Smooth muscle cell (in vitro differentiated cells): ENCODE measurements around the gene IL6ST. TPM values are rescaled to one million over a fixed set of nuclear protein-coding genes. Genes with fewer than 3 reads are reported as not detected.

Experiments used
- DNase-seq: peaks from one replicate; lab custom pipeline; 2025; ENCODE audit not compliant: unreplicated experiment; lab: John Stamatoyannopoulos, UW
- H2AFZ ChIP-seq: fragments of 200-600 bp; sonication (generic); 2 replicates; pipeline ENCODE4 v1.6.0; 2016; ENCODE audit warnings: antibody characterized with exemption, low read depth, mild to moderate bottlenecking
- H3F3A ChIP-seq: fragments of 200-600 bp; sonication (generic); 2 replicates; pipeline ENCODE4 v1.6.0; 2017; ENCODE audit warnings: antibody characterized with exemption, low read depth
- H3K27ac ChIP-seq: fragments of 200-600 bp; sonication (generic); 2 replicates; pipeline ENCODE4 v1.5.1; 2016; ENCODE audit warnings: low read depth, mild to moderate bottlenecking
- H3K27me3 ChIP-seq: fragments of 200-600 bp; sonication (generic); 2 replicates; pipeline ENCODE4 v1.6.1; 2016; ENCODE audit warnings: low read depth, mild to moderate bottlenecking
- H3K36me3 ChIP-seq: fragments of 200-600 bp; sonication (generic); 2 replicates; pipeline ENCODE4 v1.5.1; 2016; ENCODE audit warnings: low read depth
- H3K4me1 ChIP-seq: fragments of 200-600 bp; sonication (generic); 2 replicates; pipeline ENCODE4 v1.5.1; 2016; ENCODE audit warnings: low read depth
- H3K4me2 ChIP-seq: fragments of 200-600 bp; sonication (generic); 2 replicates; pipeline ENCODE4 v1.6.0; 2016; ENCODE audit warnings: mild to moderate bottlenecking
- H3K4me3 ChIP-seq: fragments of 200-600 bp; sonication (generic); 2 replicates; pipeline ENCODE4 v1.5.1; 2016; ENCODE audit warnings: mild to moderate bottlenecking
- H3K79me2 ChIP-seq: fragments of 200-600 bp; sonication (generic); 2 replicates; pipeline ENCODE4 v1.6.0; 2016; ENCODE audit warnings: low read depth, mild to moderate bottlenecking
- H3K9ac ChIP-seq: fragments of 200-600 bp; sonication (generic); 2 replicates; pipeline ENCODE4 v1.6.0; 2016; ENCODE audit warnings: low read depth
- H3K9me3 ChIP-seq: fragments of 200-600 bp; sonication (generic); replicated peaks from 2 replicates; pipeline ENCODE4 v1.5.1; 2016; ENCODE audit warnings: low read depth
- H4K20me1 ChIP-seq: fragments of 200-600 bp; sonication (generic); 2 replicates; pipeline ENCODE4 v1.6.0; 2016; ENCODE audit warnings: low read depth
- WGBS: methylation state at CpG from one replicate; pipeline ENCODE4 v1.1.7; 2016; ENCODE audit warnings: low lambda C conversion rate; 5-methylcytosine and 5-hydroxymethylcytosine counted together
- polyA plus RNA-seq: library from polyadenylated mRNA; unstranded; fragments of >200 nt; fragmentation: Nextera tagmentation; extraction: Ambion mirVana; gene quantifications from 2 replicates; pipeline ENCODE4 v1.2.1, GENCODE V29; 2016
- total RNA-seq: library from RNA; depleted of rRNA; stranded (reverse); fragments of >200 nt; gene quantifications from 2 replicates; pipeline ENCODE4 v1.2.3, GENCODE V29; 2014
- TF ChIP-seq, protein P1 (sequence below): fragments of 200-600 bp; sonication (generic); IDR thresholded peaks from 2 replicates; pipeline ENCODE4 v1.5.1; 2017; ENCODE audit warnings: borderline replicate concordance, mild to moderate bottlenecking, antibody characterized with exemption; ENCODE audit not compliant: insufficient read depth, poor library complexity, severe bottlenecking

The IL6ST gene
- total and polyA plus RNA-seq, 2 experiments from 2014 or later: 555 to 1,401 TPM

DNA sequence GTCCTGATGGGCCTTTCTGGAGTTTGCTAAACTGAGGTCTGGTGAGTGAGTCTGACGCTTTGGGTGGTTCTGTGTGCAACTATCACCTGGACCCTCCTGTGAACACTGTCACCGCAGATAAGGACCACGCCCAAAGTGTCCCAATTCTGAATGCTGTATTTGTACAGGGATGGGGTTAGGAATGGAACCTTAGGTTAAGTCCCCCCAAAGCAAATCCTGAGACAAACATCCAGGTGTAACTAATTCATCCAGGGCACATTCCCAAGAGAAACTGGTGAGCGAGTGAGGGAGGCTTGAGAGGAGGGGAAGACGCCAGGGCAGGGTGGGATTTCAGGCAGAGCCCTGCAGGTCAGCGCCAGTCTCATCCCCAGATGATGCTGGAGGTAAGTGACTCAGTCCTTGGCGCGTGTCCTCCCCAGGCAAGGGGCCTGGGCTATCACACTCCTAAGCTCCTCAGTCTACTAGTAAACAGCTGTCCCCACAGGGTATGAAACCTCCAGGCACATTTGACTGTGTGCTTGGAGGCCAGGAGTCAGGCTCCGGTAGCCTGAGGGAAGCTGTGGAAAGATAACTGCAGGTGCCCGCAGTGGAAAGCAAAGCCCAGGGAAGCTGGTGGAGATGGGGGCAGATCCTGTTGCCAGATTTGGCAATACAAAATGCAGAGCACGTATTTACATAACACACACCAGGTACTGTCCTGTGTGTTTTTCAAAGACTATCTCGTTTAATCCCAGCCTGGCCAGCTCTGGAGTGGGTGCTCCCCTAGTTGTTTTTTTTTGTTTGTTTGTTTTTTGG is 66.7 kb downstream of the IL6ST start:
- Histone ChIP-seq H3K79me2 (no peaks in the 10 kb centered on the region), H3K27me3 (no peaks in the 10 kb centered on the region), H3K4me3 (no peak overlapping the region), H2AFZ (no peak overlapping the region), H3K36me3 (no peaks in the 10 kb centered on the region), H3F3A (no peaks in the 10 kb centered on the region), H3K27ac (no peak overlapping the region), H3K4me1 (no peaks in the 10 kb centered on the region), H4K20me1 (no peaks in the 10 kb centered on the region), H3K4me2 (no peak overlapping the region), H3K9me3 (no peaks in the 10 kb centered on the region), H3K9ac (no peak overlapping the region)
- TF ChIP-seq, protein P1, sequence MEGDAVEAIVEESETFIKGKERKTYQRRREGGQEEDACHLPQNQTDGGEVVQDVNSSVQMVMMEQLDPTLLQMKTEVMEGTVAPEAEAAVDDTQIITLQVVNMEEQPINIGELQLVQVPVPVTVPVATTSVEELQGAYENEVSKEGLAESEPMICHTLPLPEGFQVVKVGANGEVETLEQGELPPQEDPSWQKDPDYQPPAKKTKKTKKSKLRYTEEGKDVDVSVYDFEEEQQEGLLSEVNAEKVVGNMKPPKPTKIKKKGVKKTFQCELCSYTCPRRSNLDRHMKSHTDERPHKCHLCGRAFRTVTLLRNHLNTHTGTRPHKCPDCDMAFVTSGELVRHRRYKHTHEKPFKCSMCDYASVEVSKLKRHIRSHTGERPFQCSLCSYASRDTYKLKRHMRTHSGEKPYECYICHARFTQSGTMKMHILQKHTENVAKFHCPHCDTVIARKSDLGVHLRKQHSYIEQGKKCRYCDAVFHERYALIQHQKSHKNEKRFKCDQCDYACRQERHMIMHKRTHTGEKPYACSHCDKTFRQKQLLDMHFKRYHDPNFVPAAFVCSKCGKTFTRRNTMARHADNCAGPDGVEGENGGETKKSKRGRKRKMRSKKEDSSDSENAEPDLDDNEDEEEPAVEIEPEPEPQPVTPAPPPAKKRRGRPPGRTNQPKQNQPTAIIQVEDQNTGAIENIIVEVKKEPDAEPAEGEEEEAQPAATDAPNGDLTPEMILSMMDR: no peak
- WGBS: 85% methylated on average over 12 of the region's 12 CpGs
- no peak for DNase-seq

DNA sequence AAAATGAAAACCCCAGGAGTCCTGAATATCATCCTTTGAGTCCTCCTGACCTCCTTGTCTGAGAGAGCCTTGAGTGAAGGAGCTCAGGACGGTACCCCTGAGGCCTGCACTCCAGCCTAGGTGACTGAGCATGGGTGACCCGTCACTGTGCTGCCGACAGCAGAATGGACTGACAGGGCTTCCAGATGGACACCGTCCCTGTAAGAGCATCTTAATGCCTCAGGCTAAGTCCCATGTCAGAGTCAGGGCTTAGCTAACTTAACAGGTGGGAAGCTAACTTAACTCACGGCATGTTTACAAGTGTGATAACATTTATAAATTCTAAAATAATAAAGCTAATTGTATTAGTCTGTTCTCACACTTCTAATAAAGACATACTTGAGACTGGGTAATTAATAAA is 68.3 kb downstream of the IL6ST start:
- no peaks in the 10 kb centered on the region for H4K20me1 ChIP-seq
- no peak overlapping the region for H3K27ac ChIP-seq
- no peak overlapping the region for H3K4me3 ChIP-seq
- H3K4me2 ChIP-seq: no peak overlapping the region
- H3K9ac ChIP-seq: no peak overlapping the region
- H3K36me3 ChIP-seq: no peaks in the 10 kb centered on the region
- WGBS: 95% methylated on average over 5 of the region's 5 CpGs
- H3K4me1 ChIP-seq: no peaks in the 10 kb centered on the region
- no peak for DNase-seq
- H3F3A ChIP-seq: no peaks in the 10 kb centered on the region
- H2AFZ ChIP-seq: no peak overlapping the region
- no peaks in the 10 kb centered on the region for H3K79me2 ChIP-seq
- TF ChIP-seq, protein P1: no peak
- H3K9me3 ChIP-seq: no peaks in the 10 kb centered on the region
- no peaks in the 10 kb centered on the region for H3K27me3 ChIP-seq

DNA sequence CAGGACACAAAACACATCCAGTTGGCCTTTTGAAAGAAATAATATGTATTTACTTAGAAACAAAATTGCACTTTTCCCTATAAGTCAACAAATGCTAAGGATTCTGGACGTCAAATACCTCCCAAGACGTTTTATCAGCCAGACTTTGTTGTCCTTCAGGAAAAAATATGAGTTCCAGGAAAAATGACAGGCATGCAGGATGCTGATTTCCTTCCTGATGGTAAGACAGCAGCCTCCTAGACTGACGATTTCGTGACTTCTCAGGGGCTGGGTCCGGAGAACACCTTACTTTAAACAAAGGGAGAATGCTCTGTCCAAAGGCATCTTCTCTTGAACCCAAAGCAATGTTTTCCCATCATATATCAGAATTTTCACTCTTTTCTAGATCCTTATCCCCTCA is 69.1 kb downstream of the IL6ST start:
- TF ChIP-seq, protein P1: no peak
- Histone ChIP-seq H3K4me3 (no peak overlapping the region), H3K4me1 (no peaks in the 10 kb centered on the region), H2AFZ (no peak overlapping the region), H3K4me2 (no peak overlapping the region), H3K9me3 (no peaks in the 10 kb centered on the region), H3K27me3 (no peaks in the 10 kb centered on the region), H3K36me3 (no peaks in the 10 kb centered on the region), H3F3A (no peaks in the 10 kb centered on the region), H3K79me2 (no peaks in the 10 kb centered on the region), H3K27ac (no peak overlapping the region), H3K9ac (no peak overlapping the region), H4K20me1 (no peaks in the 10 kb centered on the region)
- DNase-seq: no peak
- 78% methylated on average over 5 of the region's 5 CpGs for WGBS

DNA sequence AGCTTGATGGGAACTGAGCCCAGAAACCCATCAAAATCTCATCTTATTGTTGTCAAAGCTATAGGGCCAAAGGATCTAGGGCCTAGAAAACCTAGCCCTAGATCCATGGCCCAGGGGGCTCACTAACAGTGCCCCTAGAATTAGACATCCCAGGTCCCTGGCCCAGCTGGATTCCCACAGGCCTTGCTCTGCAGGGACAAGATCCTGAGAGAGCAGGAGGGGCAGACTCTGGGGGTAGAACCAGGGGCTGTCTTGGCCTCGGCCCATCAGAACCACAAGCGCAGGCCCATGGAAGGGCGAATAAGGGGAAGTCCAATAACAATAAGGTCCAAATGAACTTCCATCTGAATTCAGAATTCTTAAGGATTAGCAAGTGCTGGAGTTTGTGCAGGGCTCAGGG is 69.6 kb downstream of the IL6ST start:
- WGBS: 100% methylated on average over 3 of the region's 3 CpGs

More for the DNA sequence above, 69.6 kb downstream of the IL6ST start:
- no peak overlapping the region for H3K27ac ChIP-seq
- no peaks in the 10 kb centered on the region for H4K20me1 ChIP-seq
- no peaks in the 10 kb centered on the region for H3K79me2 ChIP-seq
- H3K9ac ChIP-seq: no peak overlapping the region
- no peaks in the 10 kb centered on the region for H3K9me3 ChIP-seq
- TF ChIP-seq, protein P1: no peak
- H3K36me3 ChIP-seq: no peaks in the 10 kb centered on the region
- no peaks in the 10 kb centered on the region for H3F3A ChIP-seq
- no peak overlapping the region for H3K4me2 ChIP-seq
- no peaks in the 10 kb centered on the region for H3K4me1 ChIP-seq
- H3K27me3 ChIP-seq: no peaks in the 10 kb centered on the region
- H3K4me3 ChIP-seq: no peak overlapping the region
- H2AFZ ChIP-seq: no peak overlapping the region
- DNase-seq: no peak
